ENCODE results near the gene HOMER2. TPM values are rescaled to one million over a fixed set of nuclear protein-coding genes. Genes with fewer than 3 reads are reported as not detected.
"Not testable (repeated sequence)": the region's sequence is repeated elsewhere in the genome, so short reads cannot be mapped to it uniquely, and the experiment has no call there.

HOMER2 gene
- total RNA-seq, 1 donor from 2014 or later = 23.4 TPM

DNA sequence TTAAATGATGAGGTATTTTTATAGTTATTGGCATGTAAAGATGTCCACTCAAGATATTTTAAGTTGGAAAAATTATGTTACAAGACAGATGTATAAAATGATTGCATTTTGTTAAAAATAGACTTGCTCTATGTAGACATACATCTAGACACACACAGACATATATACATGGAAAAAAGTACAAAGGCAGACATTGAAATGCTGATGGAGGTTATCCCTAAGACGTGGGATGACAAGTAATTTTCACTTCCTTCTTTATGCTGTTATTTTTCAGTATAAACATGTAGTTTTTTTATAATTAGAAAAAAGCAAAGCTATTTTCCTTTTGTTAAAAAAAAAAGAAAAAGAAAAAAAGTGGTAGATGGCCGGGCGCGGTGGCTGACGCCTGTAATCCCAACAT is 7.2 kb downstream of the HOMER2 start:
- TF ChIP-seq CTCF (conservative IDR thresholded peaks at IDR 0.05) = no peak
- no peak overlapping the region for H3K27ac Mint-ChIP-seq
- H3K9me3 Mint-ChIP-seq = no peaks in the 10 kb centered on the region
- no peak overlapping the region for H3K4me3 Mint-ChIP-seq
- no peaks in the 10 kb centered on the region for H3K4me1 Mint-ChIP-seq (ENCODE audit: unreplicated experiment)
- DNase-seq (ENCODE audit: extremely low spot score, unreplicated experiment) = no peak
- H3K36me3 Mint-ChIP-seq = no peaks in the 10 kb centered on the region
- H3K27me3 Mint-ChIP-seq = no peaks in the 10 kb centered on the region

DNA sequence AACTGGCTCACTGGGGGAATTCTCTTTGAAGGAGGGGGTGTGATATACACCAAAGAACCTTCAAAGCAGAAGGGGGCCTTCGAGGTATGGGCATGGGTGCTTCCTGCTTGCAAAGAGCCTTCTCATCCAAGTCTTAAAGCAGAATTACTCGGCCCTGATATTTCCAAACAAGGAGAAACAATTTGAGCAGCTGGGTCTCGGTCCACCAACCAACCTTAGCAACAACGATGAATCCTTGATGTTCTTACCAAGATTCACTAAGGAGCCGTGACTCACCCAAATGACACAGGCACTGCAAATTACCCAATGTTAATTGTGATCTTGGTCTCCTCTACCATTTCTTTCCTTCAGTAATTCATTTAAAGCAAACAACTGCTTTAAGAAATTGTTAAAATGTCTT is 7.7 kb downstream of the HOMER2 start:
- Mint-ChIP-seq H3K27ac (no peak overlapping the region), H3K27me3 (no peaks in the 10 kb centered on the region), H3K4me1 (ENCODE audit: unreplicated experiment) (no peaks in the 10 kb centered on the region), H3K4me3 (no peak overlapping the region), H3K9me3 (no peaks in the 10 kb centered on the region), H3K36me3 (no peaks in the 10 kb centered on the region)
- no peak for TF ChIP-seq CTCF (conservative IDR thresholded peaks at IDR 0.05)
- DNase-seq (ENCODE audit: extremely low spot score, unreplicated experiment) = no peak

DNA sequence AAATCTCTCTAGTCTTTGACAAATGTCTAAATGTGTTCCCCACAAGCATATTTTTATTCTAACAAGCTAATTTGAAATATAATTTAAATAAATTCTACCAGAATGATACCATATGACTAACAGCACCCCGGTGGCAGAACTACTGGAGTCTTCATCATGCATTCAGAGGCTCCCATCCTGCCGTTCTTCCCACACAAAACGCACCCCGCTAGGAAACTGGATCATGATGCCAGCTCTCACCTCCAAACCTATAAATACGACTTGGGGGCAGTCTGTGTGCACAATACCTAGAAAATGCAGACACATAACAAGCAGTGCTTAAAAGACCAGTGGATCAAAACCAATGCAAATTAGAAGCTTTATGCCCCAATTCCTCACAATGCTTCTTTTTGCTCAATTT is 8.5 kb downstream of the HOMER2 start:
- Mint-ChIP-seq H3K4me3 (no peak overlapping the region), H3K27ac (no peak overlapping the region), H3K4me1 (ENCODE audit: unreplicated experiment) (no peaks in the 10 kb centered on the region), H3K36me3 (no peaks in the 10 kb centered on the region), H3K9me3 (no peaks in the 10 kb centered on the region), H3K27me3 (no peaks in the 10 kb centered on the region)
- no peak for DNase-seq (ENCODE audit: extremely low spot score, unreplicated experiment)
- no peak for TF ChIP-seq CTCF (conservative IDR thresholded peaks at IDR 0.05)

DNA sequence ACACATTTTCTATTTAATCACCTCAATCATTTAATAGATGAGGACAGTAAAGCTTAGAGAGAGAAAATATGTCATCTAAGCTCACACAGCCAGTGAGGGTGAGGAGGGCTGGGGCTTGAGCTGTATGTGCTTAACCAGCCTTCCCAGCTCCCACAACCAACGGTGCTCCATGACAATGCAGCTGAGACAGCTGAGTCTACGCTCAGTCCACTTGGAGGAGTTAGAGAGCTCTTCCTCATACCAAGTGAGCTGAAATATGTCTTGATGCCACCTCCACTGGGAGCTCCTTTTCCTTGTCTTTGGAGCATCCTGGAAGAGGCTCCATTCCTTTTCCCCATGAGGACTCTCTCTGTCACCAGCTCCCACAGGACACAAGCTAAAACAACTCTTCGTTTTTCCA is 9.3 kb downstream of the HOMER2 start:
- Mint-ChIP-seq H3K4me1 (ENCODE audit: unreplicated experiment) (no peaks in the 10 kb centered on the region), H3K9me3 (no peaks in the 10 kb centered on the region), H3K27ac (no peak overlapping the region), H3K4me3 (no peak overlapping the region), H3K27me3 (no peaks in the 10 kb centered on the region), H3K36me3 (no peaks in the 10 kb centered on the region)
- DNase-seq (ENCODE audit: extremely low spot score, unreplicated experiment) = no peak
- no peak for TF ChIP-seq CTCF (conservative IDR thresholded peaks at IDR 0.05)

DNA sequence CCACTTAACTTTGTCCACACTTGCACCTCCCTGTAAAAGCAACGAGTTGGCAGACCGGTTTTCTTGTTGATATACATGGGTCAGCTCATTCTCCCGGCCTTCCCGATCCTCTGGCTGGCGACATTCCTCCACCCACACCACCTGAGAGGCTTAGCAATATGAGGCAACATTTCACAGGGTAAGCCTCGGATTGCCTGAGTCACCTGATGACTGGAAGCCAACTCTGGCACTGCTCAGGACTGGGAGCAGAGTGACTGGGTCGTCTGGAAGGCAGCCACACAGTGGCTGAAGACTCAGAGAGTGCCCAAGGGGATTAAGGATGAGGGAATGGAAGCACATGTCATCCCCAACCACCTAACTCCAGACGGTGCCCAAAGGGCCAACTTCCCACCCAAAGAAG is 9.8 kb downstream of the HOMER2 start:
- no peaks in the 10 kb centered on the region for H3K9me3 Mint-ChIP-seq
- H3K4me3 Mint-ChIP-seq = no peak overlapping the region
- no peaks in the 10 kb centered on the region for H3K4me1 Mint-ChIP-seq (ENCODE audit: unreplicated experiment)
- DNase-seq (ENCODE audit: extremely low spot score, unreplicated experiment) = no peak
- no peaks in the 10 kb centered on the region for H3K27me3 Mint-ChIP-seq
- H3K36me3 Mint-ChIP-seq = no peaks in the 10 kb centered on the region
- no peak for TF ChIP-seq CTCF (conservative IDR thresholded peaks at IDR 0.05)
- no peak overlapping the region for H3K27ac Mint-ChIP-seq

- not testable (repeated sequence) for H3K9me3 Mint-ChIP-seq; H3K27me3 Mint-ChIP-seq; DNase-seq (ENCODE audit: extremely low spot score, unreplicated experiment); H3K36me3 Mint-ChIP-seq; H3K27ac Mint-ChIP-seq; H3K4me3 Mint-ChIP-seq
- H3K4me1 Mint-ChIP-seq (ENCODE audit: unreplicated experiment) = peaks cover 13% of the 10 kb centered on the region
Measured at GRCh38 chr15:82939678-82940077, 12.8 kb downstream of the HOMER2 start.
